EL (cell line): Measurements from ENCODE around the gene ATP6V0B.

Source experiments
- DNase-seq: peaks from one replicate; pipeline ENCODE4 v3.0.0-alpha.2; 2016

ATP6V0B gene

GRCh38 chr1:44008259-44008658, 33.5 kb downstream of the ATP6V0B start:
- no peak for DNase-seq

GRCh38 chr1:44010935-44011471, 36.2 kb downstream of the ATP6V0B start:
- no peak for DNase-seq

GRCh38 chr1:44012404-44012803, 37.6 kb downstream of the ATP6V0B start:
- no peak for DNase-seq

GRCh38 chr1:44012941-44013609, 38.3 kb downstream of the ATP6V0B start:
- DNase-seq = no peak

GRCh38 chr1:44013949-44014348, 39.2 kb downstream of the ATP6V0B start:
- no peak for DNase-seq

- DNase-seq = no peak
These were observed 39.8 kb downstream of the ATP6V0B start for GRCh38 chr1:44014365-44015104.

GRCh38 chr1:44015206-44015605, 40.4 kb downstream of the ATP6V0B start:
- DNase-seq = no peak

GRCh38 chr1:44016041-44016889, 41.5 kb downstream of the ATP6V0B start:
- DNase-seq = no peak

GRCh38 chr1:44016890-44017400, 42.2 kb downstream of the ATP6V0B start:
- DNase-seq = no peak

GRCh38 chr1:44019466-44019948, 44.7 kb downstream of the ATP6V0B start:
- DNase-seq = no peak

- DNase-seq = no peak
These were observed 45.7 kb downstream of the ATP6V0B start for GRCh38 chr1:44020464-44020863.

- no peak for DNase-seq
These were observed 46.4 kb downstream of the ATP6V0B start for GRCh38 chr1:44021156-44021555.

- DNase-seq = no peak
These were observed 47.0 kb downstream of the ATP6V0B start for GRCh38 chr1:44021581-44022321.

GRCh38 chr1:44024031-44024902, 49.5 kb downstream of the ATP6V0B start:
- no peak for DNase-seq

- DNase-seq = peak; percentile 55
These were observed 50.3 kb downstream of the ATP6V0B start for GRCh38 chr1:44024903-44025525.

- DNase-seq = no peak
These were observed 51.1 kb downstream of the ATP6V0B start for GRCh38 chr1:44025816-44026215.

- no peak for DNase-seq
These were observed 52.6 kb downstream of the ATP6V0B start for GRCh38 chr1:44027320-44027719.
